Left cardiac atrium (tissue), 4 donors: Measurements from ENCODE around the gene ST6GAL2. TPM values are rescaled to one million over a fixed set of nuclear protein-coding genes. Genes with fewer than 3 reads are reported as not detected.

ENCODE experiments used
- ATAC-seq, 2 donors: fragments of 200-7000 bp; cut with Tn5 transposase; one replicate each; pipeline ENCODE4 v1.9.1; 2020; ENCODE audit warnings: mild to moderate bottlenecking in 2 of 2, moderate library complexity in 2 of 2
- DNase-seq: peaks from one replicate; pipeline ENCODE4 v3.0.0-alpha.2; 2020
- intact Hi-C, 2 donors: fragments of 100-400 bp; cut with DNase I; formaldehyde crosslinking; loops; one replicate each; pipeline versions ENCODE4 v1.14.1 to v1.15.1; 2022 to 2023
- total RNA-seq, 2 donors: library from RNA; stranded (reverse); fragmentation: NEBNext Ultra II Directional; extraction: Animal tissue kit (Norgen Biotek cat#: 25700); gene quantifications; one replicate each; pipeline ENCODE4 v1.2.1, GENCODE V29; 2021
- donor health status: DM: no; HTN: yes; CAD: no.
- donor health status: DM: no; HTN: yes; CAD: no; lungs with severe emphysema.
- donor health status: DM: yes; HTN: yes; CAD: no.
- donor health status: Dilated cardiomyopathy.

The ST6GAL2 gene
- total RNA-seq, 2 donors from 2014 or later, result 0.89 to 1.7 TPM

GRCh38 chr2:106867196-106867953, 18.6 kb downstream of the ST6GAL2 start:
- DNase-seq, result no peak
- intact Hi-C loops, result no loop called here
- no peak for ATAC-seq

- ATAC-seq (no peak), DNase-seq (no peak)
- intact Hi-C loops, result no loop called here
Observed at GRCh38 chr2:106866641-106867040, 19.3 kb downstream of the ST6GAL2 start.

GRCh38 chr2:106864051-106864450, 21.9 kb downstream of the ST6GAL2 start:
- ATAC-seq (no peak), DNase-seq (no peak)
- intact Hi-C loops, result no loop called here

GRCh38 chr2:106863387-106863786, 22.6 kb downstream of the ST6GAL2 start:
- intact Hi-C loops, result no loop called here
- ATAC-seq (no peak), DNase-seq (no peak)

- DNase-seq (no peak), ATAC-seq (no peak)
- intact Hi-C loops, result no loop called here
Observed at GRCh38 chr2:106859498-106859897, 26.5 kb downstream of the ST6GAL2 start.

GRCh38 chr2:106858810-106859209, 27.2 kb downstream of the ST6GAL2 start:
- DNase-seq (no peak), ATAC-seq (no peak)
- intact Hi-C loops, result no loop called here

GRCh38 chr2:106857882-106858478, 28.0 kb downstream of the ST6GAL2 start:
- ATAC-seq (no peak), DNase-seq (no peak)
- intact Hi-C loops, result no loop called here

GRCh38 chr2:106853631-106854030, 32.3 kb downstream of the ST6GAL2 start:
- DNase-seq, result no peak
- intact Hi-C loops, result no loop called here
- no peak for ATAC-seq

GRCh38 chr2:106851881-106852501, 34.0 kb downstream of the ST6GAL2 start:
- no peak for DNase-seq
- no peak for ATAC-seq
- intact Hi-C loops, result no loop called here

- no peak for ATAC-seq
- DNase-seq, result no peak
- intact Hi-C loops, result no loop called here
Observed at GRCh38 chr2:106851087-106851874, 34.7 kb downstream of the ST6GAL2 start.

GRCh38 chr2:106849253-106849652, 36.7 kb downstream of the ST6GAL2 start:
- no peak for DNase-seq
- no peak for ATAC-seq
- intact Hi-C loops, result no loop called here

GRCh38 chr2:106847366-106847765, 38.6 kb downstream of the ST6GAL2 start:
- no peak for ATAC-seq
- intact Hi-C loops, result no loop called here
- DNase-seq, result no peak

- ATAC-seq (no peak), DNase-seq (no peak)
- intact Hi-C loops, result no loop called here
Observed at GRCh38 chr2:106845716-106846115, 40.3 kb downstream of the ST6GAL2 start.

GRCh38 chr2:106843910-106844250, 42.1 kb downstream of the ST6GAL2 start:
- intact Hi-C loops, result no loop called here
- ATAC-seq, result no peak
- no peak for DNase-seq

- DNase-seq (no peak), ATAC-seq (no peak)
- intact Hi-C loops, result no loop called here
Observed at GRCh38 chr2:106843001-106843909, 42.7 kb downstream of the ST6GAL2 start.

- DNase-seq (no peak), ATAC-seq (no peak)
- intact Hi-C loops, result no loop called here
Observed at GRCh38 chr2:106841886-106842645, 43.9 kb downstream of the ST6GAL2 start.

- DNase-seq, result no peak
- intact Hi-C loops, result no loop called here
Observed at GRCh38 chr2:106840818-106841217, 45.1 kb downstream of the ST6GAL2 start.

More at GRCh38 chr2:106840818-106841217, 45.1 kb downstream of the ST6GAL2 start:
- peak in 1 of 2 donors; percentile 23 for ATAC-seq
